ENCODE results near the gene GTPBP10.
"Not testable (repeated sequence)": the region's sequence is repeated elsewhere in the genome, so short reads cannot be mapped to it uniquely, and the experiment has no call there.

DNA sequence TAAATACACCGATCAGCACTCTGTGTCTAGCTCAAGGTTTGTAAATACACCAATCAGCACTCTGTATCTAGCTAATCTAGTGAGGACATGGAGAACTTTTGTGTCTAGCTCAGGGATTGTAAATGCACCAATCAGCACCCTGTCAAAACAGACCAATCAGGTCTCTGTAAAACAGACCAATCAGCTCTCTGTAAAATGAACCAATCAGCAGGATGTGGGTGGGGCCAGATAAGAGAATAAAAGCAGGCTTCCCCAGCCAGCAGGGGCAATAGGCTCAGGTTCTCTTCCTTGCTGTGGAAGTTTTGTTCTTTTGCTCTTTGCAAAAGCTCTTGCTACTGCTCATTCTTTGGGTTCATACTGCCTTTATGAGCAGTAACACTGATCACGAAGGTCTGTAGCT lies 11.6 kb upstream of the GTPBP10 start:
- TF ChIP-seq, protein P1, sequence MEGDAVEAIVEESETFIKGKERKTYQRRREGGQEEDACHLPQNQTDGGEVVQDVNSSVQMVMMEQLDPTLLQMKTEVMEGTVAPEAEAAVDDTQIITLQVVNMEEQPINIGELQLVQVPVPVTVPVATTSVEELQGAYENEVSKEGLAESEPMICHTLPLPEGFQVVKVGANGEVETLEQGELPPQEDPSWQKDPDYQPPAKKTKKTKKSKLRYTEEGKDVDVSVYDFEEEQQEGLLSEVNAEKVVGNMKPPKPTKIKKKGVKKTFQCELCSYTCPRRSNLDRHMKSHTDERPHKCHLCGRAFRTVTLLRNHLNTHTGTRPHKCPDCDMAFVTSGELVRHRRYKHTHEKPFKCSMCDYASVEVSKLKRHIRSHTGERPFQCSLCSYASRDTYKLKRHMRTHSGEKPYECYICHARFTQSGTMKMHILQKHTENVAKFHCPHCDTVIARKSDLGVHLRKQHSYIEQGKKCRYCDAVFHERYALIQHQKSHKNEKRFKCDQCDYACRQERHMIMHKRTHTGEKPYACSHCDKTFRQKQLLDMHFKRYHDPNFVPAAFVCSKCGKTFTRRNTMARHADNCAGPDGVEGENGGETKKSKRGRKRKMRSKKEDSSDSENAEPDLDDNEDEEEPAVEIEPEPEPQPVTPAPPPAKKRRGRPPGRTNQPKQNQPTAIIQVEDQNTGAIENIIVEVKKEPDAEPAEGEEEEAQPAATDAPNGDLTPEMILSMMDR (optimal IDR thresholded peaks at IDR 0.05 in 1 of 3, IDR thresholded peaks at IDR 0.05 in 1 of 3, conservative IDR thresholded peaks at IDR 0.05 in 1 of 3; ENCODE audit: extremely low read depth in 1 of 3, insufficient read depth in 2 of 3, low read length in 3 of 3) = not testable (repeated sequence)
- TF ChIP-seq EZH2 (IDR thresholded peaks at IDR 0.05; ENCODE audit: low read length) = not testable (repeated sequence)

Measured in keratinocyte (primary cell).